ENCODE results near the gene CLDN3. TPM values are rescaled to one million over a fixed set of nuclear protein-coding genes. Genes with fewer than 3 reads are reported as not detected.

Gene CLDN3
- total RNA-seq, 1 experiment from 2014 or later: 16.5 TPM

DNA sequence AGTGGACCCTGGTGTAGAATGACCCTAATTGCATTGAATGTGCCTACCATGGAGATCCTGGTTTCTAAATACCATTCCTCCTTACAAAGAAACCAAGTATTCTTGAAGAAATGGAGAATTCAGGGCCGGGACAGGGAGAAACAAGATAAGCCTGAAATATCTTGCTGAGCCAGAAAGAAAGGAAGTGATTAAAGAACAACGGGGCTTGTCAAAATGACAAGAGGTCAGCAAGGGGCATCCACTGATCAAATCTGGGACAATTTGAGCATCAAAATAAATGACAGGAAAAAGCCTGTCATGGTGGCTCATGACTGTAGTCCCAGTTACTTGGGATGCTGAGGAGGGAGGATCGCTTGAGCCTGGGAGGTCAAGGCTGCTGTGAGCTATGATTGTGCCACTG lies 39.6 kb downstream of the CLDN3 start:
- Histone ChIP-seq H4K20me1 (ENCODE audit: control insufficient read depth, insufficient read depth, insufficient read length) (no peaks in the 10 kb centered on the region), H3K23ac (ENCODE audit: insufficient read length, low read depth, low read length) (no peak overlapping the region), H3K4me2 (ENCODE audit: insufficient read depth, insufficient read length, low read length) (no peak overlapping the region), H4K8ac (replicated peaks; ENCODE audit: insufficient read length, low read depth, low read length) (no peak overlapping the region), H3K27me3 (ENCODE audit: insufficient read depth, low read length) (no peaks in the 10 kb centered on the region), H2AK5ac (ENCODE audit: insufficient read length, low read length) (no peak overlapping the region), H3K18ac (ENCODE audit: insufficient read length, low read depth, low read length) (no peak overlapping the region), H4K5ac (ENCODE audit: insufficient read length, low read depth, low read length) (no peak overlapping the region), H3K4me1 (ENCODE audit: insufficient read depth, low read length) (no peaks in the 10 kb centered on the region), H2BK15ac (ENCODE audit: low read depth, low read length) (no peak overlapping the region), H3K79me2 (ENCODE audit: insufficient read depth, low read length) (no peaks in the 10 kb centered on the region), H2BK12ac (ENCODE audit: insufficient read length, low read depth, low read length) (no peak overlapping the region), H3K23me2 (ENCODE audit: insufficient read length, low read depth, low read length, poor library complexity, severe bottlenecking) (no peaks in the 10 kb centered on the region), H3K56ac (ENCODE audit: insufficient read length, low read depth, low read length) (no peak overlapping the region), H3K9ac (ENCODE audit: extremely low read depth, insufficient read length, low read length) (no peak overlapping the region), H3K79me1 (ENCODE audit: insufficient read depth, low read depth, low read length, poor library complexity, severe bottlenecking) (no peaks in the 10 kb centered on the region), H3K27ac (ENCODE audit: insufficient read length, low read depth, low read length) (no peak overlapping the region), H3T11ph (ENCODE audit: low read length) (no peak overlapping the region), H3K14ac (ENCODE audit: insufficient read depth, low read length) (no peak overlapping the region), H2BK120ac (ENCODE audit: low read depth, low read length, poor library complexity, severe bottlenecking) (no peak overlapping the region), H3K9me3 (ENCODE audit: control insufficient read depth, low read depth, low read length) (no peaks in the 10 kb centered on the region), H3K4ac (ENCODE audit: low read depth, low read length) (no peak overlapping the region), H2BK5ac (ENCODE audit: insufficient read length, low read length) (no peak overlapping the region), H2AFZ (ENCODE audit: low read length) (no peak overlapping the region), H2BK20ac (ENCODE audit: low read depth, low read length, poor library complexity, severe bottlenecking) (no peak overlapping the region), H4K91ac (ENCODE audit: insufficient read length, low read depth, low read length) (no peak overlapping the region)
- H3K27ac Mint-ChIP-seq: peak overlapping the region in 1 of 3 experiments; percentile 8; a peak in 1 of 7 replicates
- DNase-seq: no peak
- TF ChIP-seq, protein P1, sequence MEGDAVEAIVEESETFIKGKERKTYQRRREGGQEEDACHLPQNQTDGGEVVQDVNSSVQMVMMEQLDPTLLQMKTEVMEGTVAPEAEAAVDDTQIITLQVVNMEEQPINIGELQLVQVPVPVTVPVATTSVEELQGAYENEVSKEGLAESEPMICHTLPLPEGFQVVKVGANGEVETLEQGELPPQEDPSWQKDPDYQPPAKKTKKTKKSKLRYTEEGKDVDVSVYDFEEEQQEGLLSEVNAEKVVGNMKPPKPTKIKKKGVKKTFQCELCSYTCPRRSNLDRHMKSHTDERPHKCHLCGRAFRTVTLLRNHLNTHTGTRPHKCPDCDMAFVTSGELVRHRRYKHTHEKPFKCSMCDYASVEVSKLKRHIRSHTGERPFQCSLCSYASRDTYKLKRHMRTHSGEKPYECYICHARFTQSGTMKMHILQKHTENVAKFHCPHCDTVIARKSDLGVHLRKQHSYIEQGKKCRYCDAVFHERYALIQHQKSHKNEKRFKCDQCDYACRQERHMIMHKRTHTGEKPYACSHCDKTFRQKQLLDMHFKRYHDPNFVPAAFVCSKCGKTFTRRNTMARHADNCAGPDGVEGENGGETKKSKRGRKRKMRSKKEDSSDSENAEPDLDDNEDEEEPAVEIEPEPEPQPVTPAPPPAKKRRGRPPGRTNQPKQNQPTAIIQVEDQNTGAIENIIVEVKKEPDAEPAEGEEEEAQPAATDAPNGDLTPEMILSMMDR (conservative IDR thresholded peaks at IDR 0.05): no peak
- no peak overlapping the region for H3K4me3 Mint-ChIP-seq
- peaks cover 9 to 19% of the 10 kb centered on the region in 2 experiments for H3K4me1 Mint-ChIP-seq
- WGBS (ENCODE audit: extremely low coverage, insufficient read length, low lambda C conversion rate): no CpG with 5 or more reads among the region's 3 CpGs
- H3K9me3 Mint-ChIP-seq: no peaks in the 10 kb centered on the region
- H3K36me3 Mint-ChIP-seq (ENCODE audit: insufficient read depth in 1 of 3, low read depth in 3 of 3): peaks cover 0 to 7% (median 0%) of the 10 kb centered on the region in 3 experiments; a peak in 1 of 7 replicates
- no peaks in the 10 kb centered on the region; the same call in none of the 2 replicates for H3K27me3 Mint-ChIP-seq (ENCODE audit: low read depth)
